Small intestine (tissue), 7 donors: ENCODE data around the gene EML1. TPM values are rescaled to one million over a fixed set of nuclear protein-coding genes. Genes with fewer than 3 reads are reported as not detected.

Experiments used
- DNase-seq, 2 donors: peaks; one replicate each; pipeline versions ENCODE4 v3.0.0 to v3.0.0-alpha.2; 2013
- FAIRE-seq: peaks from 2 replicates; lab custom pipeline; 2012; peaks lifted over from hg19 to GRCh38; lab: Jason Lieb, UNC
- H3K27ac ChIP-seq, 3 donors: one replicate each; pipeline ENCODE4 v1.5.1; 2013; ENCODE audit warnings: low read length in 2 of 3, mild to moderate bottlenecking in 2 of 3, control low read depth in 1 of 3, inconsistent platforms in 1 of 3, low read depth in 1 of 3, moderate library complexity in 1 of 3
- H3K27me3 ChIP-seq, 3 donors: one replicate each; pipeline ENCODE4 v1.6.1; 2013; ENCODE audit warnings: low read length in 3 of 3, inconsistent platforms in 1 of 3; ENCODE audit not compliant: control insufficient read depth in 3 of 3, insufficient read depth in 3 of 3
- H3K36me3 ChIP-seq, 3 donors: one replicate each; pipeline ENCODE4 v1.6.1; 2013; ENCODE audit warnings: low read length in 3 of 3, inconsistent platforms in 1 of 3, low read depth in 1 of 3, mild to moderate bottlenecking in 1 of 3, moderate library complexity in 1 of 3; ENCODE audit not compliant: control insufficient read depth in 3 of 3, insufficient read depth in 2 of 3
- H3K4me1 ChIP-seq, 3 donors: one replicate each; pipeline ENCODE4 v1.6.1; 2013; ENCODE audit warnings: low read length in 2 of 3, inconsistent platforms in 1 of 3, low read depth in 1 of 3, mild to moderate bottlenecking in 1 of 3, moderate library complexity in 1 of 3; ENCODE audit not compliant: control insufficient read depth in 3 of 3, insufficient read depth in 2 of 3
- H3K4me3 ChIP-seq, 3 donors: one replicate each; pipeline ENCODE4 v1.5.1; 2013; ENCODE audit warnings: low read length in 3 of 3, control low read depth in 1 of 3, inconsistent platforms in 1 of 3, low read depth in 1 of 3, mild to moderate bottlenecking in 1 of 3, moderate library complexity in 1 of 3
- H3K9me3 ChIP-seq, 2 donors: one replicate each; pipeline ENCODE4 v1.6.1; 2013; ENCODE audit warnings: low read depth in 1 of 2, low read length in 1 of 2; ENCODE audit not compliant: control insufficient read depth in 2 of 2, insufficient read depth in 1 of 2
- WGBS, 3 donors: extraction: QIAGEN DNeasy Blood & Tissue Kit; methylation state at CpG; one replicate each; pipeline ENCODE4 v1.1.7; 2013; 5-methylcytosine and 5-hydroxymethylcytosine counted together
- polyA plus RNA-seq, 4 donors: library from polyadenylated mRNA; stranded (reverse) in 3 of 4; unstranded in 1 of 4; fragments of 200-250 nt in 3 of 4; fragments of 120-200 nt in 1 of 4; gene quantifications; one replicate each; pipeline versions ENCODE4 v1.2.1 to v1.2.3, GENCODE V29; 2013
- donor health status: healthy with polysubstance abuse.
- donor health status: control.
- donor health status: control.
- donor health status: Bipolar disorder and iron deficiency.
- donor health status: healthy.

EML1 gene
- polyA plus RNA-seq, 4 donors = 0.22 to 20.7 (median 5.8) TPM

DNA sequence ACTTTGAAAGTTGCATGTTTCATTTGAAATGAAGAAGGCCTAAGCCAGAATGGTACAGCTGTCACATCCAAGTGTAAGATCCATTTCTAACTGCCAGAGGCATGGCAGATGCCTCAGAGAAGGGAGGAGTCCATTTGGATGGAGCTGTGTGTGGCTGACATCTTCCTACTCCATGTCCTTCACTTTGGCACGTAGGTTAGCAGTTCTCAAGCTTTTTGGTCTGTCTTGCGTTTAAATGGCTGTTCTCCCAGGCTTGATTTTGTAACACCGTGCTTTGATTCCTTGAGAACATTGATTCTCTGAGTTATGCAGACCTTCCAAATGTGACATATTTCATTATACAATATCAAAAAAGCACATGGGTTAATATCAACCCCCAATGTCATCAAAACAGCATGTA is 23.4 kb downstream of the EML1 start:
- H3K4me1 ChIP-seq = no peaks in the 10 kb centered on the region
- H3K27me3 ChIP-seq = no peaks in the 10 kb centered on the region
- no peaks in the 10 kb centered on the region for H3K36me3 ChIP-seq
- DNase-seq = no peak
- no peak overlapping the region for H3K4me3 ChIP-seq
- FAIRE-seq = no peak
- no peaks in the 10 kb centered on the region for H3K9me3 ChIP-seq
- no peak overlapping the region for H3K27ac ChIP-seq
- WGBS, 3 donors = 59 to 89% (median 88%) methylated on average over 3 of the region's 3 CpGs

DNA sequence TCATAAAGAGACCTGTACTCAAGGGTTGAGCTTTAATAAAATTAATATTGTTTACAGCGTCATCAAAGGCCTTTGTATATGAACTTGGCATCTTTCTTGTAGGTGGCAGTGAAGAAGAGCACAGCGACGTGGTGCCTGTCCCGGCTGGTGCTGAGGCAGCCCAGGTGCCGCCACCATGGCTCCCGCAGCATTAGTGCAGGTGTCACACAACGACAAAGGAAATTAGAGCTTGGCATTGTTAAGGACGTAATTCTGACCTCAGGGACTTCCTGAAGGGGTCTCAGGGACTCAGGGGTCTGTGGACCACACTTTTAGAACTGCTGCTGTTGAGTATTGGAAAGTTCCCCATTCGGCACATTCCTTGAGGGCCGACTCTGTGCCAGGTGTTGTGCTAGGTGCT is 24.1 kb downstream of the EML1 start:
- Histone ChIP-seq H3K27me3 (no peaks in the 10 kb centered on the region), H3K27ac (no peak overlapping the region)

DNA sequence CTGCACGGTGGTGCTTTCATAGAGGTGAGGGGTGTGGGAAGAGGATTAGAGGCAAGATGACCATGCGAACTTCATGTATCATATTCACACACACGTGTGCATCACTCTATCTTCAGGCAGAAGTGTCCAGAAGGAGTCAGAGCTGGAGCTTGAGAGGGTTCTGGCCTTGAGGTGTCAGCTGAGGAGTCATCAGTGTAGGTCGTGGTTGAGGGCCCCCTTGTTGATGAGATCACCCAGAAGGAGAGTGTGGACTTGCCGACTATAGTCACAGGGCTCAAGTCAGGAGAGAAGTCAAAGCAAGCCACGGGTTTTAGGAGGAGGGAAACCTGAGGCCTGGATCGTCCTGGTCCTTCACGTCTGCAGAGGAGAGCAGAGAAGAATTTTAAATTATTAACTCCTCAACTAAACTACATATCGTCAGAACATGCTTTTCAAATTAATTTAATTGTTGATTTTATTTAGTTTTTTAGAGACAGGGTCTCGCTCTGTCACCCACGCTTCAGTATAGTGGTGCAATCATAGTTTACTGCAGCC is 25.4 kb downstream of the EML1 start:
- Histone ChIP-seq H3K4me3 (no peak overlapping the region), H3K9me3 (no peaks in the 10 kb centered on the region), H3K27me3 (peaks cover 0 to 5% (median 4%) of the 10 kb centered on the region in 3 donors), H3K36me3 (no peaks in the 10 kb centered on the region), H3K4me1 (no peaks in the 10 kb centered on the region), H3K27ac (no peak overlapping the region)
- FAIRE-seq = no peak
- no peak for DNase-seq
- WGBS, 3 donors = 78 to 89% (median 87%) methylated on average over 11 of the region's 11 CpGs

More for the DNA sequence above, 24.1 kb downstream of the EML1 start:
- Histone ChIP-seq H3K36me3 (no peaks in the 10 kb centered on the region), H3K4me1 (no peaks in the 10 kb centered on the region), H3K4me3 (no peak overlapping the region), H3K9me3 (no peaks in the 10 kb centered on the region)
- no peak for FAIRE-seq
- DNase-seq = no peak
- 84 to 87% (median 85%) methylated on average over 10 of the region's 10 CpGs for WGBS, 3 donors

DNA sequence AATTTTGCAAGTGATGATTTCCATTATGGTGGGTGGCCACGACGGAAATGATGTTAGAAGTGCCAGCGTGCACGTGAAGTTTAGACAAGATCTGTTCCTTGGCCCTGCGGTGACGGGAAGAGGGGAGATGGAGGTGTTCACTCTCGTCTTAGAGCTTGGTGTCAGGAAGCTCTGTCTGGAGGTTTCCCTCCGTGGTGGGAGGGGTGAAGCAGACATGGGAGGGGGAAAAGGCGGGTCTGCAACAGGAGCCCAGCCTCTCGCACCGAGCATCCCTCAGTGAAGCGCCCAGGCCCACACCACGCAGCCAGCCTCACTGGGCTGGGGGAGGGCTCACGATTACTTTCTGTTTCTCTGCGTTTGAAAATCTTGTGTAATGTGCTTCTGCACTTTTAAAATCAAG is 26.3 kb downstream of the EML1 start:
- Histone ChIP-seq H3K27me3 (peaks cover 0 to 6% (median 5%) of the 10 kb centered on the region in 3 donors), H3K4me3 (no peak overlapping the region), H3K36me3 (no peaks in the 10 kb centered on the region), H3K27ac (no peak overlapping the region), H3K4me1 (no peaks in the 10 kb centered on the region), H3K9me3 (no peaks in the 10 kb centered on the region)
- FAIRE-seq (no peak), DNase-seq (no peak)
- 58 to 69% (median 61%) methylated on average over 15 of the region's 15 CpGs for WGBS, 3 donors

DNA sequence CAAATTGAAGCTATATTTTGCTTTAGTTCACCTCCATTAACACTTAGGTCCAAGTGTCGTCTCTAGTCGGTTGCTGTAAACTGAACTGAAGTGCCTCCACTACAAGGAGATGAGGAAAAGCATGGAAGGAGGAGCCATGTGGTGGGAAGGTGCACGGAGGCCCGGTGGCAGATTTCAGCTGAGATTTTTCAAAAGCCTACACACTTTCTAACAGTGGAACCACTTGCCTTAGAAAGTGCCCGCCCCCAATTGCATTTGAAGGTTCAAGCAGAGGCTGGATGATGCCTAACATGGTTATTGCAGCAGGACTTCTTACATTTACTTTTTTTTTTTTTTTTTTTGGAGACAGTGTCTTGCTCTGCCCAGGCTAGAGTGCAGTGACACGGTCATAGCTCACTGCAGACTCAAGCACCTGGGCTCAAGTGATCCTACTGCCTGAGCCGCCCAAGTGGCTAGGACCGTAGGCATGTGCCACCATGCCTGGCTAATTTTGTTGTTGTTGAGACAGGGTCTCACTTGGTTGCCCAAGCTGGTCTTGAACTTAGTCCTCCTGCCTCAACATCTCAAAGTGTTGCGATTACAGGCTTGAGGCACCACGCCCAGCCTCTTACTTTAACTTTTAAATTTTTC is 27.6 kb downstream of the EML1 start:
- Histone ChIP-seq H3K27me3 (peaks cover 0 to 6% (median 5%) of the 10 kb centered on the region in 3 donors), H3K36me3 (no peaks in the 10 kb centered on the region), H3K27ac (no peak overlapping the region), H3K4me3 (no peak overlapping the region), H3K4me1 (no peaks in the 10 kb centered on the region), H3K9me3 (no peaks in the 10 kb centered on the region)
- FAIRE-seq (no peak), DNase-seq (no peak)
- 85 to 87% (median 87%) methylated on average over 10 of the region's 10 CpGs for WGBS, 3 donors

DNA sequence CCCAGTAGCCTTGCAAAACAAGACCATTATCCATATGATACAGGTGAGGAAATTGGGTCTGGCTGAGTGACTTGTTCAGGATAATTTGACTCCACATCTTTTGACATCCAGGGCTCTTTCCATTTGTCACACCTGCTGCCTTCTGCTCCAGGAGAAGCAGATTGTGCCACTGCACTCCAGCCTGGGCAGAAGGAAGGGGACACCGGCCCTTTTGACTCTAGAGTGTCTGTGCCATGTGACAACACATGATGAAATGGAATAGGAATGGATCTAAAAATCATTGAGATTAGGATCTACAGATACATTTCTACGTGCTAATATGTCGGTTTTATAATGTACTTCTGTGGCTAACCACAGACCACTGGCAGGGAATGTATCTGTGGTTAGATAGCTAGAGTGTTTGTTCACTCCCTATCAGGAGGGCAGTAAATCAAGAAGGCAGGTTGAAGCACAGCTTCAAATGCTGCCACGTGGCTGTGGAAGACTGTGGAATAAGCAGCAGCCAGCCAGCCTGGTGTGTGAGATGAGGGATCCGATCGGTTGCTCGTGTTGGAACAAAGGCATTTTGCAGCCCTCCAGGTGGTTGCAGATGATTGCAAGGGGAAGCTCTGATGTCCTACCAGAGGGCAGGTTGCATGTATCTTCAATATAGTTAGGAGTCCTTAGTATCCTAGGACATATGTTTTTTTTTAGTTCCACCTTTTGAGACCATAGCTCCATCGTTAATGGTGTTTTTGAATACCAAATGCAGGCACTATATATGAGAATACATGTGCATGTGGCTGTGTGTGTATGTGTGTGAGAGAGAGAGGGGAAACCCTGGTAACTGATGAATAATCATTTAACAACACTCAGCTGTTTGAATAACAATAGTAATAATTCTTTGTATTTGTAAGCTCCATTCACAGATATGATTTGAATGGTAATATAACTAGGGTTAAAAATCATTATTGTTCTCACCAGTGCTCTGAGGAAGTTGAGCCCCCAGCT is 28.6 kb downstream of the EML1 start:
- no peaks in the 10 kb centered on the region for H3K9me3 ChIP-seq
- H3K27ac ChIP-seq = no peak overlapping the region
- H3K4me3 ChIP-seq = no peak overlapping the region
- no peaks in the 10 kb centered on the region for H3K36me3 ChIP-seq
- WGBS, 3 donors = 15 to 36% (median 16%) methylated on average over 8 of the region's 8 CpGs
- FAIRE-seq (no peak), DNase-seq (peak; percentile 5 to 59)
- no peaks in the 10 kb centered on the region for H3K4me1 ChIP-seq
- peaks cover 0 to 6% (median 5%) of the 10 kb centered on the region in 3 donors for H3K27me3 ChIP-seq

DNA sequence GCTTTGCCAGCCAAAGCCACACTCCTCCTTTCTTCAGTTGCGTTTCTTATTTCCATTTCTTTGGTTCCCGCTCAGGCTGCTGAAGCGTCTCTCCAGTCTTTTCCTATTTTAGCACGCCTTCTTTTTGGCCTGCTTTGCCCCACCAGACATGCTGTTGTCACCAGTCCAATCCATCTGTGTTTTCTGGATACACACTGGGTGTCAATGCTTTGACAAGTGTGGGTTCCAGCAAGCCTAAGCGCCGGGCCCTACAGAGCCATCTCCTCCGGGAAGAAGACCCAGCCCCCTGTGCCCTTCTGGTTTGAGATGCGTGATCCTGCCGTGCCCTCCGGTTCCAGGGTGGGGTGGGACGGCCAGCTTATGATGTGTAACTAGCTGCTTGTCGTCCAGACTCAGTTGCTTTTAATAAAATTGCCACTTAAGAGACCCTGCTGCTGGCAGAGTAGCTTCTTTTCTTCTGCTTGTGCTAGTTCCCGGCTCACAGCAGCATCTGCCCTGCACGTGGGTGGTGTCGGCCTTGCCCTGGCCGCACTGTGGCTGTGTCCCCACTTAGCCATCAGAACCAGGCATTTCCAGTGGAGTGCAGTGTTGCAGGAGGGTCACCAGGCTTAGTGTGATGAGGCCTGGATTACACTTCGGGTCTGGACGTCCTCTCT is 29.7 kb downstream of the EML1 start:
- Histone ChIP-seq H3K36me3 (peaks cover 0 to 3% (median 0%) of the 10 kb centered on the region in 3 donors), H3K27ac (no peak overlapping the region), H3K4me3 (no peak overlapping the region), H3K27me3 (peaks cover 0 to 6% (median 5%) of the 10 kb centered on the region in 3 donors), H3K9me3 (no peaks in the 10 kb centered on the region), H3K4me1 (no peaks in the 10 kb centered on the region)
- no peak for DNase-seq
- FAIRE-seq = no peak
- WGBS, 3 donors = 80 to 90% (median 84%) methylated on average over 18 of the region's 18 CpGs

DNA sequence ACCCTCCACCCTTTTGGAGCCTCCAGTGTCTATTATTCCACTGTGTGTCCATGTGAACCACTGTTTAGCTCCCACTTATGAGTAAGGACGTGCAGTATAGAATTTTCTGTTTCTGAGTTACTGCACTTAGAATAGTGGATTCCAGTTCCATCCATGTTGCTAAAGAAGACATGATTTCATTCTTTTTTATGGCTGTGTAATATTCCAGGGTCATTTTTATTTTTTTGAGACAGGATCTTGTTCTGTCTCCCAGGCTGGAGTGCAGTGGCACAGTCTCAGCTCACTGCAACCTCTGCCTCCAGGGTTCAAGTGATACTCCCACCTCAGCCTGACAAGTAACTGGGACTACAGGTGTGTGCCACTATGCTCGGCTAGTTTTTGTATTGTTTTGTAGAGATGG is 31.6 kb downstream of the EML1 start:
- Histone ChIP-seq H3K9me3 (no peaks in the 10 kb centered on the region), H3K27ac (no peak overlapping the region), H3K4me3 (no peak overlapping the region), H3K36me3 (peaks cover 0 to 3% (median 0%) of the 10 kb centered on the region in 3 donors), H3K4me1 (no peaks in the 10 kb centered on the region), H3K27me3 (peaks cover 0 to 6% (median 5%) of the 10 kb centered on the region in 3 donors)
- WGBS, 3 donors = 81 to 88% (median 87%) methylated on average over 2 of the region's 2 CpGs
- DNase-seq (no peak), FAIRE-seq (no peak)
